LNCaP clone FGC (cell line): ENCODE results near the gene ERICH3.

Experiments used
- DNase-seq: peaks from one replicate; pipeline ENCODE4 v3.0.0-alpha.2; 2011; ENCODE audit warnings: low read depth
- H3K4me3 ChIP-seq: 2 replicates; pipeline ENCODE4 v1.5.1; 2011; ENCODE audit warnings: mild to moderate bottlenecking, low read depth, low read length, control low read depth
- CTCF ChIP-seq: IDR thresholded peaks from 2 replicates; pipeline ENCODE4 v1.5.1; 2012; ENCODE audit warnings: mild to moderate bottlenecking; ENCODE audit not compliant: control insufficient read depth, insufficient read depth; ENCODE audit errors: extremely low read depth

The ERICH3 gene

GRCh38 chr1:74549932-74550331, 123.7 kb downstream of the ERICH3 start:
- TF ChIP-seq CTCF, result no peak
- DNase-seq, result no peak
- H3K4me3 ChIP-seq, result no peak overlapping the region

GRCh38 chr1:74548961-74549750, 124.4 kb downstream of the ERICH3 start:
- no peak overlapping the region for H3K4me3 ChIP-seq
- no peak for TF ChIP-seq CTCF
- DNase-seq, result no peak

GRCh38 chr1:74545821-74546220, 127.8 kb downstream of the ERICH3 start:
- DNase-seq, result no peak
- no peak overlapping the region for H3K4me3 ChIP-seq
- no peak for TF ChIP-seq CTCF

GRCh38 chr1:74534241-74534640, 139.4 kb downstream of the ERICH3 start:
- TF ChIP-seq CTCF, result no peak
- no peak overlapping the region for H3K4me3 ChIP-seq
- DNase-seq, result no peak

GRCh38 chr1:74531796-74532195, 141.8 kb downstream of the ERICH3 start:
- DNase-seq, result no peak
- no peak overlapping the region for H3K4me3 ChIP-seq
- no peak for TF ChIP-seq CTCF

- no peak for DNase-seq
- TF ChIP-seq CTCF, result no peak
- no peak overlapping the region for H3K4me3 ChIP-seq
Measured at GRCh38 chr1:74530892-74531291, 142.7 kb downstream of the ERICH3 start.

GRCh38 chr1:74528123-74528522, 145.5 kb downstream of the ERICH3 start:
- TF ChIP-seq CTCF, result no peak
- no peak overlapping the region for H3K4me3 ChIP-seq
- DNase-seq, result no peak
